Measurements from ENCODE around the gene HLA-DQA2.

DNA sequence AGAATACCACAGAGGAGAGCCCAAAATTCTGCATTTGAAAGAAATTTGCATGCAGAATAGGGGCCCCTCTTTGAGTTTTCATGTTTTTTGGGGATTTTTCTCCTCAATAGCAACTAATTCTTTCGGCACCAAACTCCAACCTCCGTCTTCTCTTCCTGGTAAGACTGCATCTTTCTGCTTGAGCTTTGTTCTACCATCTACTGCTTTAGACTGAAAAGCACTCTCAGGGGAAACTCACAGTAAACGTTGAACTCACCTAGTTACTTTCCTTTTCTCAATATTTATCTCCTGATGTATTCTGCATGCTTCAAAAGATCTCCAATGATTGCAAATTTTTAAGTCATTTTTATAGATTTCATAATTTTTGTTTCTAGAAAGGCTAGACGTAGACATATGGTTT, 37.8 kb upstream of the HLA-DQA2 start:
- TF ChIP-seq, protein P1, sequence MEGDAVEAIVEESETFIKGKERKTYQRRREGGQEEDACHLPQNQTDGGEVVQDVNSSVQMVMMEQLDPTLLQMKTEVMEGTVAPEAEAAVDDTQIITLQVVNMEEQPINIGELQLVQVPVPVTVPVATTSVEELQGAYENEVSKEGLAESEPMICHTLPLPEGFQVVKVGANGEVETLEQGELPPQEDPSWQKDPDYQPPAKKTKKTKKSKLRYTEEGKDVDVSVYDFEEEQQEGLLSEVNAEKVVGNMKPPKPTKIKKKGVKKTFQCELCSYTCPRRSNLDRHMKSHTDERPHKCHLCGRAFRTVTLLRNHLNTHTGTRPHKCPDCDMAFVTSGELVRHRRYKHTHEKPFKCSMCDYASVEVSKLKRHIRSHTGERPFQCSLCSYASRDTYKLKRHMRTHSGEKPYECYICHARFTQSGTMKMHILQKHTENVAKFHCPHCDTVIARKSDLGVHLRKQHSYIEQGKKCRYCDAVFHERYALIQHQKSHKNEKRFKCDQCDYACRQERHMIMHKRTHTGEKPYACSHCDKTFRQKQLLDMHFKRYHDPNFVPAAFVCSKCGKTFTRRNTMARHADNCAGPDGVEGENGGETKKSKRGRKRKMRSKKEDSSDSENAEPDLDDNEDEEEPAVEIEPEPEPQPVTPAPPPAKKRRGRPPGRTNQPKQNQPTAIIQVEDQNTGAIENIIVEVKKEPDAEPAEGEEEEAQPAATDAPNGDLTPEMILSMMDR (IDR thresholded peaks at IDR 0.05), result no peak
- no peak for TF ChIP-seq POLR2AphosphoS5 (IDR thresholded peaks at IDR 0.05)
- TF ChIP-seq POLR2A (IDR thresholded peaks at IDR 0.05), result no peak

Data from prostate gland (tissue), 2 donors.